ENCODE data around the gene OARD1. TPM values are rescaled to one million over a fixed set of nuclear protein-coding genes. Genes with fewer than 3 reads are reported as not detected.

Gene OARD1
- total and polyA plus RNA-seq, 11 donors, result 12.8 to 28.1 (median 18.5) TPM

- Histone ChIP-seq H3K4me3 (no peak overlapping the region), H3K27ac (no peak overlapping the region), H3K27me3 (no peaks in the 10 kb centered on the region), H3K9me3 (no peaks in the 10 kb centered on the region), H3K36me3 (peaks cover 2 to 100% (median 94%) of the 10 kb centered on the region in 9 donors), H3K4me1 (peaks cover 0 to 8% (median 0%) of the 10 kb centered on the region in 12 donors)
- TF ChIP-seq CTCF (IDR thresholded peaks at IDR 0.05), result no peak
- no peak for TF ChIP-seq POLR2A (IDR thresholded peaks at IDR 0.05)
- DNase-seq (no peak), ATAC-seq (no peak)
- intact Hi-C loops (cut with DNase I), result loop anchor here in 6 of 10 donors (2.0 to 10.0 kb wide), 4 partner anchors 224 to 231 kb away; no protein-coding TSS in a partner anchor
- WGBS, 4 donors, result 9 to 52% (median 36%) methylated on average over 1 of the region's 1 CpG
These were observed 18.9 kb upstream of the OARD1 start for GRCh38 chr6:41090841-41091761.

DNA sequence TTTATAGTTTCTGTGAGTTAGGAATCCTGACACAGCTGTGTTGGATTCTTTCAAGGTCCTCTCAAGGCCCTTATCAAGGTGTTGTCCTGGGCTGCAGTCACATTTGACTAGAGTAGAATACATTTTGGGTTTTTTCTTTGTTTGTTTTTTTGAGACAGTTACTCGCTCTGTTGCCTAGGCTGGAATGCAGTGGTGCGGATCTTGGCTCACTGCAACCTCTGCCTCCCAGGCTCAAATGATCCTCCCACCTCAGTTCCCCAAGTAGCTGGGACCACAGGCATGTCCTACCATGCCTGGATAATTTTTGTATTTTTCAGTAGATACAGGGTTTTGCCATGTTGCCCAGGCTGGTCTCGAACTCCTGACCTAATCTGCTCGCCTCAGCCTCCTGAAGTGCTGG is 16.3 kb upstream of the OARD1 start:
- intact Hi-C loops (cut with DNase I), result no loop called here
- Histone ChIP-seq H3K27me3 (no peaks in the 10 kb centered on the region), H3K36me3 (peaks cover 2 to 100% (median 94%) of the 10 kb centered on the region in 9 donors), H3K9me3 (no peaks in the 10 kb centered on the region), H3K27ac (no peak overlapping the region), H3K4me3 (no peak overlapping the region), H3K4me1 (peaks cover 0 to 8% (median 0%) of the 10 kb centered on the region in 12 donors)
- 93 to 97% (median 96%) methylated on average over 4 of the region's 4 CpGs for WGBS, 4 donors
- DNase-seq (no peak), ATAC-seq (no peak)
- no peak for TF ChIP-seq CTCF (IDR thresholded peaks at IDR 0.05)
- TF ChIP-seq POLR2A (IDR thresholded peaks at IDR 0.05), result no peak

DNA sequence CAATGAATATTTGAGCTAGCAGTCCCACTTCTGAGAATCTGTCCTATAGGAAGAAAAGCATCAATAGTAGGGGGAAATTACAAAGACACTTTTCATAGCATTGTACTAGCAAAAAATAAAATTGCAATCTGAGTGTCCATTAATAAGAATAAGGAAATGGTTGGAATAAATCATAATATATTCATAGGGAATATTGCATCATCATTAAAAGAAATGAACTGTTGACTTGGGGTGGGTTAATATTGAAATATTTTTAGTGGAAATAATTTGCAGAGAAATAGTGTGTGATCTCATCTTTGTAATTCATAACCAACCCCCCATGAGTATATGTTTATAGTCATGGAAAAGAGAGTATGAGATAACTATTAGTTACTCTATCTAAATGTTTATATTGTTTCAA is 13.0 kb upstream of the OARD1 start:
- intact Hi-C loops (cut with DNase I), result no loop called here
- TF ChIP-seq CTCF (IDR thresholded peaks at IDR 0.05) (no peak), POLR2A (IDR thresholded peaks at IDR 0.05) (no peak)

GRCh38 chr6:41083072-41083471 is 10.9 kb upstream of the OARD1 start:
- Histone ChIP-seq H3K27me3 (no peaks in the 10 kb centered on the region), H3K36me3 (peaks cover 0 to 97% (median 88%) of the 10 kb centered on the region in 9 donors), H3K4me3 (no peak overlapping the region), H3K27ac (no peak overlapping the region), H3K9me3 (no peaks in the 10 kb centered on the region), H3K4me1 (peaks cover 0 to 17% (median 0%) of the 10 kb centered on the region in 12 donors)
- intact Hi-C loops (cut with DNase I), result no loop called here
- DNase-seq (no peak), ATAC-seq (no peak)
- no peak for TF ChIP-seq POLR2A (IDR thresholded peaks at IDR 0.05)
- no peak for TF ChIP-seq CTCF (IDR thresholded peaks at IDR 0.05)

More for the DNA sequence above, 13.0 kb upstream of the OARD1 start:
- no peak for ATAC-seq
- H3K4me3 ChIP-seq, result no peak overlapping the region
- peaks cover 0 to 10% (median 0%) of the 10 kb centered on the region in 12 donors for H3K4me1 ChIP-seq
- H3K27me3 ChIP-seq, result no peaks in the 10 kb centered on the region
- H3K9me3 ChIP-seq, result no peaks in the 10 kb centered on the region
- DNase-seq, result no peak
- H3K27ac ChIP-seq, result no peak overlapping the region
- peaks cover 0 to 97% (median 91%) of the 10 kb centered on the region in 9 donors for H3K36me3 ChIP-seq

All from heart left ventricle (tissue), 16 donors.